HEK293 (cell line): ENCODE results near the gene PRTFDC1.

ENCODE experiments used
- CTCF ChIA-PET: fragments of 350-600 bp; formaldehyde crosslinking; extraction: SDS; loops from one replicate; lab custom pipeline; 2021; ENCODE audit warnings: antibody characterized with exemption; lab: Yijun Ruan, JAX
- POLR2A ChIA-PET: fragments of 300-600 bp; formaldehyde crosslinking; extraction: SDS; loops from one replicate; lab custom pipeline; 2020; ENCODE audit warnings: antibody characterized with exemption, inconsistent platforms; lab: Yijun Ruan, JAX
- H3K27ac ChIP-seq: fragments of 200-500 bp; sonication (Bioruptor generic); 2 replicates; pipeline ENCODE4 v1.5.1; 2014; ENCODE audit warnings: low read depth, low read length, control low read depth, inconsistent platforms; ENCODE audit errors: extremely low read depth
- H3K36me3 ChIP-seq, 2 experiments: fragments of 200-500 bp in 1 of 2; sonication (Bioruptor generic) in 1 of 2; 1 replicate in 1 of 2; 2 replicates in 1 of 2; pipeline ENCODE4 v1.5.1; 2014 to 2017; ENCODE audit warnings: inconsistent platforms in 2 of 2, low read length in 2 of 2; ENCODE audit not compliant: control insufficient read depth in 2 of 2, insufficient read depth in 1 of 2
- H3K4me1 ChIP-seq: fragments of 200-500 bp; sonication (Bioruptor generic); 2 replicates; pipeline ENCODE4 v1.5.1; 2014; ENCODE audit warnings: mild to moderate bottlenecking, low read length, inconsistent platforms; ENCODE audit not compliant: control insufficient read depth, insufficient read depth
- H3K4me3 ChIP-seq: 2 replicates; pipeline ENCODE4 v1.5.1; 2011; ENCODE audit warnings: low read depth, mild to moderate bottlenecking, control low read depth, low read length, moderate library complexity
- H3K9me3 ChIP-seq: fragments of 200-500 bp; sonication (Bioruptor generic); 2 replicates; pipeline ENCODE4 v1.5.1; 2014; ENCODE audit warnings: low read depth, low read length, inconsistent platforms; ENCODE audit not compliant: control insufficient read depth, insufficient read depth
- BCL6B ChIP-seq: fragments of 450-650 bp; formaldehyde crosslinking; IDR thresholded peaks from 2 replicates; pipeline ENCODE4 v1.5.1; 2017; ENCODE audit warnings: missing biosample characterization, missing genetic modification characterization
- GLI2 ChIP-seq: fragments of 450-650 bp; formaldehyde crosslinking; IDR thresholded peaks from 2 replicates; pipeline ENCODE4; 2017; ENCODE audit warnings: missing biosample characterization, missing genetic modification characterization, low read depth, borderline replicate concordance
- PRDM1 ChIP-seq: fragments of 450-650 bp; formaldehyde crosslinking; IDR thresholded peaks from 2 replicates; pipeline ENCODE4; 2016; ENCODE audit warnings: missing biosample characterization, missing genetic modification characterization
- SCRT2 ChIP-seq: fragments of 450-650 bp; formaldehyde crosslinking; IDR thresholded peaks from 2 replicates; pipeline ENCODE4 v1.5.1; 2016; ENCODE audit warnings: missing biosample characterization, missing genetic modification characterization
- SP3 ChIP-seq: fragments of 450-650 bp; formaldehyde crosslinking; IDR thresholded peaks from 2 replicates; pipeline ENCODE4 v1.5.1; 2016; ENCODE audit warnings: missing biosample characterization, missing genetic modification characterization
- ZBTB20 ChIP-seq: fragments of 450-650 bp; formaldehyde crosslinking; IDR thresholded peaks from 2 replicates; pipeline ENCODE4 v1.5.1; 2016; ENCODE audit warnings: missing biosample characterization, missing genetic modification characterization
- ZFHX2 ChIP-seq: fragments of 450-650 bp; formaldehyde crosslinking; conservative IDR thresholded peaks from 2 replicates; pipeline ENCODE4 v1.5.1; 2016; ENCODE audit warnings: missing biosample characterization, missing genetic modification characterization
- ZFP37 ChIP-seq: fragments of 450-650 bp; formaldehyde crosslinking; IDR thresholded peaks from 2 replicates; pipeline ENCODE4 v1.5.1; 2016; ENCODE audit warnings: missing biosample characterization, missing genetic modification characterization
- ZNF112 ChIP-seq: fragments of 450-650 bp; formaldehyde crosslinking; IDR thresholded peaks from 2 replicates; pipeline ENCODE4 v1.5.0; 2017; ENCODE audit warnings: missing biosample characterization, missing genetic modification characterization
- ZNF133 ChIP-seq: fragments of 450-650 bp; formaldehyde crosslinking; IDR thresholded peaks from 2 replicates; pipeline ENCODE4 v1.5.1; 2016; ENCODE audit warnings: missing biosample characterization, missing genetic modification characterization
- ZNF18 ChIP-seq: fragments of 450-650 bp; formaldehyde crosslinking; IDR thresholded peaks from 2 replicates; pipeline ENCODE4 v1.5.1; 2016; ENCODE audit warnings: missing biosample characterization, missing genetic modification characterization
- ZNF280D ChIP-seq: fragments of 450-650 bp; formaldehyde crosslinking; IDR thresholded peaks from 2 replicates; pipeline ENCODE4 v1.5.1; 2016; ENCODE audit warnings: missing biosample characterization, missing genetic modification characterization
- ZNF366 ChIP-seq: fragments of 450-650 bp; formaldehyde crosslinking; conservative IDR thresholded peaks from 2 replicates; pipeline ENCODE4 v1.5.1; 2016; ENCODE audit warnings: missing biosample characterization, missing genetic modification characterization
- ZNF473 ChIP-seq: fragments of 450-650 bp; formaldehyde crosslinking; IDR thresholded peaks from 2 replicates; pipeline ENCODE4 v1.5.1; 2017; ENCODE audit warnings: missing biosample characterization, missing genetic modification characterization
- ZNF529 ChIP-seq: fragments of 450-650 bp; formaldehyde crosslinking; IDR thresholded peaks from 2 replicates; pipeline ENCODE4 v1.5.1; 2017; ENCODE audit warnings: missing genetic modification characterization, missing biosample characterization; ENCODE audit not compliant: insufficient replicate concordance
- ZNF660 ChIP-seq: fragments of 450-650 bp; IDR thresholded peaks from 2 replicates; pipeline ENCODE4 v1.5.1; 2018; ENCODE audit warnings: missing biosample characterization, mild to moderate bottlenecking, missing genetic modification characterization
- ZNF677 ChIP-seq: fragments of 450-650 bp; IDR thresholded peaks from 2 replicates; pipeline ENCODE4 v1.5.0; 2018; ENCODE audit warnings: missing biosample characterization, mild to moderate bottlenecking, missing genetic modification characterization, moderate library complexity
- ZXDB ChIP-seq: fragments of 450-650 bp; formaldehyde crosslinking; IDR thresholded peaks from 2 replicates; pipeline ENCODE4 v1.5.1; 2016; ENCODE audit warnings: missing biosample characterization, missing genetic modification characterization

PRTFDC1 gene

GRCh38 chr10:24900888-24901685 is 51.3 kb downstream of the PRTFDC1 start (continued):
- TF ChIP-seq ZNF280D: no peak
- TF ChIP-seq SP3 (tag by site-specific recombination): no peak
- no peak for TF ChIP-seq ZNF18
- no peak for TF ChIP-seq PRDM1 (tag by site-specific recombination)
- 0 out of 2 replicates have a peak, but pooled peaks have one; percentile 26 for TF ChIP-seq SCRT2 (tag by site-specific recombination)
- no peak for TF ChIP-seq ZNF112 (tag by site-specific recombination)

GRCh38 chr10:24899571-24899970 is 52.8 kb downstream of the PRTFDC1 start:
- no peak for TF ChIP-seq ZFHX2 (tag by site-specific recombination)
- TF ChIP-seq GLI2 (tag by site-specific recombination): no peak
- TF ChIP-seq ZFP37: no peak
- POLR2A ChIA-PET: no interaction called here
- Histone ChIP-seq H3K36me3 (no peaks in the 10 kb centered on the region), H3K9me3 (no peaks in the 10 kb centered on the region), H3K4me1 (0 out of 2 replicates have a peak, but pooled peaks cover 4% of the 10 kb centered on the region), H3K4me3 (no peak overlapping the region), H3K27ac (no peak overlapping the region)
- CTCF ChIA-PET: no interaction called here

- Histone ChIP-seq H3K9me3 (no peaks in the 10 kb centered on the region), H3K4me3 (no peak overlapping the region), H3K27ac (no peak overlapping the region), H3K4me1 (0 out of 2 replicates have a peak, but pooled peaks cover 4% of the 10 kb centered on the region), H3K36me3 (no peaks in the 10 kb centered on the region)
- TF ChIP-seq ZNF529 (tag by site-specific recombination): no peak
- no peak for TF ChIP-seq ZNF133 (tag by site-specific recombination)
- no peak for TF ChIP-seq ZNF366
- POLR2A ChIA-PET: no interaction called here
- CTCF ChIA-PET: no interaction called here
Measured at GRCh38 chr10:24898501-24898900, 53.9 kb downstream of the PRTFDC1 start.

GRCh38 chr10:24897326-24897926 is 55.0 kb downstream of the PRTFDC1 start:
- H3K9me3 ChIP-seq: no peaks in the 10 kb centered on the region
- ChIA-PET CTCF (no interaction called here), POLR2A (no interaction called here)
- peaks cover 4% of the 10 kb centered on the region; the same call in 1 of the 2 replicates for H3K4me1 ChIP-seq
- no peak overlapping the region for H3K4me3 ChIP-seq
- no peak overlapping the region for H3K27ac ChIP-seq
- H3K36me3 ChIP-seq: no peaks in the 10 kb centered on the region
- TF ChIP-seq BCL6B (no peak), ZNF677 (tag by site-specific recombination) (no peak), ZNF660 (no peak), ZNF473 (tag by site-specific recombination) (no peak), ZBTB20 (tag by site-specific recombination) (no peak), ZXDB (peak; percentile 61)
